HepG2 (cell line): ENCODE results near the gene S100A10. TPM values are rescaled to one million over a fixed set of nuclear protein-coding genes. Genes with fewer than 3 reads are reported as not detected.

Experiments
- ATAC-seq: fragments of 200-7000 bp; cut with Tn5 transposase; 3 replicates; pipeline ENCODE4 v1.9.1; 2020; ENCODE audit warnings: mild to moderate bottlenecking, moderate library complexity
- BruUV-seq: library from RNA; stranded (reverse); fragments of 400-500 nt; replicated peaks from 2 replicates; lab custom pipeline; 2021; lab: Mats Ljungman, UMichigan
- CTCF ChIA-PET: fragments of 300-600 bp; formaldehyde crosslinking; extraction: SDS; loops from one replicate; lab custom pipeline; 2021; ENCODE audit warnings: low total read pairs, inconsistent platforms, low intra/inter-chr PET ratio; lab: Yijun Ruan, JAX
- POLR2A ChIA-PET: fragments of 350-600 bp; sonication (Branson Sonifier 250); formaldehyde crosslinking; loops from one replicate; lab custom pipeline; 2020; ENCODE audit warnings: antibody characterized with exemption, inconsistent platforms; lab: Yijun Ruan, JAX
- DNase-seq: peaks from one replicate; pipeline ENCODE4 v3.0.0-alpha.2; 2015; ENCODE audit warnings: low spot score
- FAIRE-seq: peaks from 3 replicates; lab custom pipeline; 2011; peaks lifted over from hg19 to GRCh38; lab: Jason Lieb, UNC
- H2AFZ ChIP-seq: one replicate; pipeline ENCODE4 v1.6.1; 2011; ENCODE audit warnings: low read length, inconsistent platforms
- H3K27ac ChIP-seq: fragments of 300-600 bp; 3 replicates; pipeline ENCODE4 v1.8.0; 2011; ENCODE audit warnings: mixed run types, mild to moderate bottlenecking, mixed read lengths, low read length, inconsistent platforms; ENCODE audit not compliant: insufficient read depth; ENCODE audit errors: extremely low read length
- H3K27me3 ChIP-seq, 2 experiments: fragments of 200-600 bp in 1 of 2; 2 replicates in 1 of 2; 3 replicates in 1 of 2; pipeline versions ENCODE4 v1.6.0 to v1.8.0; 2011; ENCODE audit warnings: low read length in 2 of 2, mild to moderate bottlenecking in 2 of 2, moderate library complexity in 2 of 2, inconsistent platforms in 1 of 2; ENCODE audit not compliant: insufficient read depth in 2 of 2, control insufficient read depth in 1 of 2
- H3K36me3 ChIP-seq, 2 experiments: fragments of 200-600 bp in 1 of 2; replicated peaks in 1 of 2; 2 replicates in 1 of 2; 3 replicates in 1 of 2; pipeline versions ENCODE4 v1.5.1 to v1.8.0; 2011; ENCODE audit warnings: low read length in 2 of 2, inconsistent platforms in 1 of 2; ENCODE audit not compliant: insufficient read depth in 2 of 2, control insufficient read depth in 1 of 2
- H3K4me1 ChIP-seq: 2 replicates; pipeline ENCODE4 v1.5.1; 2012; ENCODE audit warnings: low read length, inconsistent platforms; ENCODE audit not compliant: insufficient read depth
- H3K4me2 ChIP-seq: 2 replicates; pipeline ENCODE4 v1.6.0; 2011; ENCODE audit warnings: low read depth, low read length, inconsistent platforms
- H3K4me3 ChIP-seq, 3 experiments: fragments of 200-600 bp in 1 of 3; sonication (generic), shearing (Covaris generic) in 1 of 3; replicated peaks in 1 of 3; 2 replicates each; pipeline ENCODE4 v1.5.1; 2011 to 2016; ENCODE audit warnings: low read length in 3 of 3, inconsistent platforms in 2 of 3, low read depth in 2 of 3, mild to moderate bottlenecking in 2 of 3, control low read depth in 1 of 3, mixed read lengths in 1 of 3; ENCODE audit not compliant: insufficient read depth in 1 of 3
- H3K79me2 ChIP-seq: one replicate; pipeline ENCODE4 v1.6.1; 2011; ENCODE audit warnings: low read length, inconsistent platforms; ENCODE audit not compliant: insufficient read depth
- H3K9ac ChIP-seq: 2 replicates; pipeline ENCODE4 v1.6.0; 2011; ENCODE audit warnings: mild to moderate bottlenecking, low read depth, low read length, inconsistent platforms; ENCODE audit not compliant: insufficient read depth
- H3K9me3 ChIP-seq: 2 replicates; pipeline ENCODE4 v1.5.1; 2012; ENCODE audit warnings: mild to moderate bottlenecking, low read length
- H4K20me1 ChIP-seq: 2 replicates; pipeline ENCODE4 v1.6.0; 2011; ENCODE audit warnings: inconsistent platforms, mild to moderate bottlenecking, low read length, moderate library complexity; ENCODE audit not compliant: insufficient read depth
- ADNP ChIP-seq: sonication (generic); formaldehyde crosslinking; IDR thresholded peaks from 2 replicates; pipeline ENCODE4 v1.4.0; 2020; ENCODE audit warnings: missing genetic modification reagents
- CEBPG ChIP-seq: IDR thresholded peaks from 2 replicates; pipeline ENCODE4 v1.6.1; 2016
- FOXA1 ChIP-seq, 2 experiments: fragments of 450-650 bp in 1 of 2; sonication (generic) in 1 of 2; formaldehyde crosslinking in 1 of 2; IDR thresholded peaks; 2 replicates each; pipeline versions ENCODE4 v1.4.0 to v1.6.1; 2016 to 2020; ENCODE audit warnings: missing genetic modification reagents in 1 of 2
- LBX2 ChIP-seq: sonication (generic); formaldehyde crosslinking; IDR thresholded peaks from 2 replicates; pipeline ENCODE4 v1.5.0; 2020; ENCODE audit warnings: missing genetic modification reagents, mild to moderate bottlenecking, borderline replicate concordance
- LCORL ChIP-seq, 2 experiments: fragments of 450-650 bp in 1 of 2; sonication (generic) in 1 of 2; formaldehyde crosslinking in 1 of 2; IDR thresholded peaks; 2 replicates each; pipeline versions ENCODE4 v1.5.0 to v1.6.1; 2017 to 2020; ENCODE audit warnings: antibody characterized with exemption in 1 of 2, missing genetic modification reagents in 1 of 2
- MTA3 ChIP-seq: sonication (generic); formaldehyde crosslinking; IDR thresholded peaks from 2 replicates; pipeline ENCODE4 v1.4.0; 2020; ENCODE audit warnings: missing genetic modification reagents
- NFE2L2 ChIP-seq: fragments of 150-350 bp; IDR thresholded peaks from 2 replicates; pipeline ENCODE4 v1.6.1; 2014; ENCODE audit warnings: low read length
- NR2F6 ChIP-seq, 2 experiments: IDR thresholded peaks; 2 replicates each; pipeline ENCODE4 v1.6.1; 2016; ENCODE audit warnings: antibody characterized with exemption in 1 of 2, mild to moderate bottlenecking in 1 of 2
- NRL ChIP-seq: sonication (generic); formaldehyde crosslinking; IDR thresholded peaks from 2 replicates; pipeline ENCODE4 v1.5.0; 2020; ENCODE audit warnings: missing genetic modification reagents, mild to moderate bottlenecking, moderate library complexity, borderline replicate concordance
- SATB2 ChIP-seq: sonication (generic); formaldehyde crosslinking; IDR thresholded peaks from 2 replicates; pipeline ENCODE4 v1.5.0; 2020; ENCODE audit warnings: missing genetic modification reagents
- SNAI1 ChIP-seq: sonication (generic); formaldehyde crosslinking; IDR thresholded peaks from 2 replicates; pipeline ENCODE4 v1.5.0; 2020; ENCODE audit warnings: mild to moderate bottlenecking, missing genetic modification reagents, borderline replicate concordance
- ZNF205 ChIP-seq: IDR thresholded peaks from 2 replicates; pipeline ENCODE4 v1.6.1; 2018; ENCODE audit warnings: missing biosample characterization, missing genetic modification reagents
- ZNF207 ChIP-seq: fragments of 450-650 bp; IDR thresholded peaks from 2 replicates; pipeline ENCODE4 v1.6.1; 2016; ENCODE audit warnings: antibody characterized with exemption, borderline replicate concordance
- ZNF234 ChIP-seq: sonication (generic); formaldehyde crosslinking; conservative IDR thresholded peaks from 2 replicates; pipeline ENCODE4 v1.5.1; 2020; ENCODE audit warnings: mild to moderate bottlenecking, missing genetic modification reagents
- ZNF75D ChIP-seq: sonication (generic); formaldehyde crosslinking; IDR thresholded peaks from 2 replicates; pipeline ENCODE4 v1.8.1; 2023; ENCODE audit warnings: missing genetic modification reagents, mild to moderate bottlenecking, borderline replicate concordance
- WGBS: methylation state at CpG from one replicate; pipeline ENCODE4 v1.1.6; 2017; ENCODE audit warnings: low lambda C conversion rate; 5-methylcytosine and 5-hydroxymethylcytosine counted together
- in situ Hi-C: cut with HindIII; loops from 2 replicates; pipeline ENCODE4 v1.10.0; 2017; ENCODE audit warnings: low pct_unique_long_range_greater_than_20kb; ENCODE audit not compliant: extremely low pct_ligation_motif_present
- intact Hi-C: fragments of 100-400 bp; cut with micrococcal nuclease; formaldehyde crosslinking; loops from one replicate; pipeline ENCODE4 v1.10.0; 2022; ENCODE audit not compliant: unreplicated experiment
- polyA plus RNA-seq, 8 experiments: library from polyadenylated mRNA; depleted of rRNA in 3 of 8; stranded (reverse) in 7 of 8; unstranded in 1 of 8; fragments of >200 nt; fragmentation: Illumina TruSeq in 4 of 8; extraction: Trizol in 4 of 8; gene quantifications; 2 replicates each; pipeline versions ENCODE4 v1.2.1 to v1.2.3, GENCODE V29; 2011 to 2016; ENCODE audit warnings: low read depth in 4 of 8, missing spikeins in 1 of 8, mixed read lengths in 1 of 8; ENCODE audit not compliant: insufficient read depth in 1 of 8
- total RNA-seq, 5 experiments: library from RNA; depleted of rRNA; stranded (reverse); fragments of >200 nt; fragmentation: Illumina TruSeq; extraction: Trizol; gene quantifications; 2 replicates each; pipeline ENCODE4 v1.2.3, GENCODE V29; 2016; ENCODE audit warnings: low read depth in 1 of 5
- TF ChIP-seq, protein P1 (sequence below): sonication (generic); formaldehyde crosslinking; IDR thresholded peaks from 2 replicates; pipeline ENCODE4 v1.5.1; 2020; ENCODE audit warnings: mild to moderate bottlenecking, missing genetic modification reagents, moderate library complexity
- TF ChIP-seq, protein P2 (sequence below): sonication (generic); formaldehyde crosslinking; IDR thresholded peaks from 2 replicates; pipeline ENCODE4 v1.4.0; 2020; ENCODE audit warnings: missing genetic modification reagents

Gene S100A10
- total and polyA plus RNA-seq, 2 of the 13 experiments (the other 11 are each of a cell fraction or from before 2014, with no cell fraction given), result 16.8 to 28.7 TPM

DNA sequence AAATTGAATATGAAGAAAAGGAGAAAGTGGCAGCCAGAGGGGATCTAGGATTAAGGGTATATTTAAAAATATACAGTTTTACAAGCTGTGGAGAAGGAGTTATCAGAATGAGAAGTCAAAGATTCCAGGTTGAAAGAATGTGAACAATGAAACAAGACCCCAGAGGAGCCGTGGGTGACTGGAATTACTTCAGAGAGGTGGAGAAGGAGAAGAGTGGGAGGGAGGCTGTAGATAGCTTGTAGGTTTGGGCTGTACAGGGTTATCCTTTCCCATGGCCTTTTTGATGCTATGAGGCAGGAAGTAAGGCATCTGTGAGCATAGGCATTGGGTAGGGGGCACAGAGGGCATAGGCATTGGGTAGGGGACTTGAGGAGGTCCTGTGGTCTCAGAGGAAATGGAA is 48.4 kb upstream of the S100A10 start:
- no TSS peak for BruUV-seq
- FAIRE-seq, result no peak
- CTCF ChIA-PET, result no interaction called here

More for the DNA sequence above, 48.4 kb upstream of the S100A10 start:
- H3K27me3 ChIP-seq, result peaks cover 0 to 32% of the 10 kb centered on the region in 2 experiments; a peak in 1 of 5 replicates
- ATAC-seq, result no peak
- no peaks in the 10 kb centered on the region for H3K79me2 ChIP-seq
- WGBS, result 3% methylated on average over 1 of the region's 1 CpG
- intact Hi-C loops, result no loop called here
- in situ Hi-C loops, result no loop called here
- H3K9me3 ChIP-seq, result no peaks in the 10 kb centered on the region
- POLR2A ChIA-PET, result no interaction called here
- H4K20me1 ChIP-seq, result no peaks in the 10 kb centered on the region
- no peak for TF ChIP-seq NRL
- TF ChIP-seq, protein P1, sequence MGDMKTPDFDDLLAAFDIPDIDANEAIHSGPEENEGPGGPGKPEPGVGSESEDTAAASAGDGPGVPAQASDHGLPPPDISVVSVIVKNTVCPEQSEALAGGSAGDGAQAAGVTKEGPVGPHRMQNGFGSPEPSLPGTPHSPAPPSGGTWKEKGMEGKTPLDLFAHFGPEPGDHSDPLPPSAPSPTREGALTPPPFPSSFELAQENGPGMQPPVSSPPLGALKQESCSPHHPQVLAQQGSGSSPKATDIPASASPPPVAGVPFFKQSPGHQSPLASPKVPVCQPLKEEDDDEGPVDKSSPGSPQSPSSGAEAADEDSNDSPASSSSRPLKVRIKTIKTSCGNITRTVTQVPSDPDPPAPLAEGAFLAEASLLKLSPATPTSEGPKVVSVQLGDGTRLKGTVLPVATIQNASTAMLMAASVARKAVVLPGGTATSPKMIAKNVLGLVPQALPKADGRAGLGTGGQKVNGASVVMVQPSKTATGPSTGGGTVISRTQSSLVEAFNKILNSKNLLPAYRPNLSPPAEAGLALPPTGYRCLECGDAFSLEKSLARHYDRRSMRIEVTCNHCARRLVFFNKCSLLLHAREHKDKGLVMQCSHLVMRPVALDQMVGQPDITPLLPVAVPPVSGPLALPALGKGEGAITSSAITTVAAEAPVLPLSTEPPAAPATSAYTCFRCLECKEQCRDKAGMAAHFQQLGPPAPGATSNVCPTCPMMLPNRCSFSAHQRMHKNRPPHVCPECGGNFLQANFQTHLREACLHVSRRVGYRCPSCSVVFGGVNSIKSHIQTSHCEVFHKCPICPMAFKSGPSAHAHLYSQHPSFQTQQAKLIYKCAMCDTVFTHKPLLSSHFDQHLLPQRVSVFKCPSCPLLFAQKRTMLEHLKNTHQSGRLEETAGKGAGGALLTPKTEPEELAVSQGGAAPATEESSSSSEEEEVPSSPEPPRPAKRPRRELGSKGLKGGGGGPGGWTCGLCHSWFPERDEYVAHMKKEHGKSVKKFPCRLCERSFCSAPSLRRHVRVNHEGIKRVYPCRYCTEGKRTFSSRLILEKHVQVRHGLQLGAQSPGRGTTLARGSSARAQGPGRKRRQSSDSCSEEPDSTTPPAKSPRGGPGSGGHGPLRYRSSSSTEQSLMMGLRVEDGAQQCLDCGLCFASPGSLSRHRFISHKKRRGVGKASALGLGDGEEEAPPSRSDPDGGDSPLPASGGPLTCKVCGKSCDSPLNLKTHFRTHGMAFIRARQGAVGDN (CRISPR knock-in tag), result no peak
- TF ChIP-seq ZNF207, result no peak
- TF ChIP-seq FOXA1 (IDR thresholded peaks at IDR 0.05), result no peak
- TF ChIP-seq FOXA1 (CRISPR knock-in tag; IDR thresholded peaks at IDR 0.05), result no peak
- no peak for TF ChIP-seq ZNF75D (CRISPR knock-in tag)
- TF ChIP-seq ADNP, result no peak
- no peak for TF ChIP-seq NR2F6 (IDR thresholded peaks at IDR 0.05)
- TF ChIP-seq NR2F6 (CRISPR knock-in tag; IDR thresholded peaks at IDR 0.05), result no peak
- TF ChIP-seq, protein P2, sequence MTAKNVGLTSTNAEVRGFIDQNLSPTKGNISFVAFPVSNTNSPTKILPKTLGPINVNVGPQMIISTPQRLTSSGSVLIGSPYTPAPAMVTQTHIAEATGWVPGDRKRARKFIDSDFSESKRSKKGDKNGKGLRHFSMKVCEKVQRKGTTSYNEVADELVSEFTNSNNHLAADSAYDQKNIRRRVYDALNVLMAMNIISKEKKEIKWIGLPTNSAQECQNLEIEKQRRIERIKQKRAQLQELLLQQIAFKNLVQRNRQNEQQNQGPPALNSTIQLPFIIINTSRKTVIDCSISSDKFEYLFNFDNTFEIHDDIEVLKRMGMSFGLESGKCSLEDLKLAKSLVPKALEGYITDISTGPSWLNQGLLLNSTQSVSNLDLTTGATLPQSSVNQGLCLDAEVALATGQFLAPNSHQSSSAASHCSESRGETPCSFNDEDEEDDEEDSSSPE (CRISPR knock-in tag), result no peak
- TF ChIP-seq ZNF205 (CRISPR knock-in tag), result no peak
- no peak for TF ChIP-seq CEBPG (CRISPR knock-in tag)
- no peak for TF ChIP-seq SATB2 (CRISPR knock-in tag)
- no peak for TF ChIP-seq LBX2 (CRISPR knock-in tag)
- no peak for TF ChIP-seq NFE2L2
- no peak for TF ChIP-seq LCORL (IDR thresholded peaks at IDR 0.05)
- TF ChIP-seq LCORL (CRISPR knock-in tag; IDR thresholded peaks at IDR 0.05), result no peak
- TF ChIP-seq MTA3 (CRISPR knock-in tag), result no peak
- TF ChIP-seq ZNF234 (CRISPR knock-in tag), result no peak
- TF ChIP-seq SNAI1, result no peak
- H3K36me3 ChIP-seq, result no peaks in the 10 kb centered on the region
- H3K4me1 ChIP-seq, result peaks cover 6% of the 10 kb centered on the region
- DNase-seq, result no peak
- no peak overlapping the region for H2AFZ ChIP-seq
- H3K4me2 ChIP-seq, result no peak overlapping the region
- no peak overlapping the region for H3K27ac ChIP-seq
- H3K4me3 ChIP-seq, result no peak overlapping the region
- no peak overlapping the region for H3K9ac ChIP-seq
